Endothelial cell of umbilical vein (primary cell): ENCODE results near the gene NCBP1. TPM values are rescaled to one million over a fixed set of nuclear protein-coding genes. Genes with fewer than 3 reads are reported as not detected.
A peak's percentile ranks its signal among the peaks of the same experiment; 100 is the strongest.

Experiments
- BruUV-seq: library from RNA; stranded (reverse); fragments of 400-500 nt; replicated peaks from 2 replicates; lab custom pipeline; 2021; lab: Mats Ljungman, UMichigan
- CTCF ChIA-PET: fragments of 300-600, 350-600 bp; sonication (Branson Sonifier 250); formaldehyde crosslinking; loops from one replicate; lab custom pipeline; 2021; ENCODE audit warnings: antibody characterized with exemption, inconsistent platforms; lab: Charles Lee
- POLR2A ChIA-PET: fragments of 300-600, 350-600 bp; sonication (Branson Sonifier 250); formaldehyde crosslinking; loops from one replicate; lab custom pipeline; 2021; ENCODE audit warnings: antibody characterized with exemption, inconsistent platforms; lab: Charles Lee
- DNase-seq: peaks from one replicate; pipeline ENCODE4 v3.0.0-alpha.2; 2011; ENCODE audit warnings: low read depth, low spot score
- FAIRE-seq: peaks from 2 replicates; lab custom pipeline; 2011; peaks lifted over from hg19 to GRCh38; lab: Jason Lieb, UNC
- H2AFZ ChIP-seq: 2 replicates; pipeline ENCODE4 v1.6.0; 2012; ENCODE audit warnings: low read depth, low read length, control low read depth, inconsistent platforms
- H3K27ac ChIP-seq: 2 replicates; pipeline ENCODE4 v1.5.1; 2011; ENCODE audit warnings: low read depth, mild to moderate bottlenecking, control low read depth, low read length, moderate library complexity; ENCODE audit not compliant: insufficient read depth
- H3K27me3 ChIP-seq, 2 experiments: 2 replicates each; pipeline versions ENCODE4 v1.6.0 to v1.6.1; 2011; ENCODE audit warnings: low read length in 2 of 2, mixed read lengths in 1 of 2; ENCODE audit not compliant: control insufficient read depth in 2 of 2, insufficient read depth in 2 of 2
- H3K36me3 ChIP-seq, 2 experiments: 2 replicates in 1 of 2; 3 replicates in 1 of 2; pipeline ENCODE4 v1.5.1; 2011; ENCODE audit warnings: low read length in 2 of 2, mild to moderate bottlenecking in 1 of 2, moderate library complexity in 1 of 2; ENCODE audit not compliant: control insufficient read depth in 2 of 2, insufficient read depth in 2 of 2; ENCODE audit errors: extremely low read depth in 1 of 2
- H3K4me1 ChIP-seq: 3 replicates; pipeline ENCODE4 v1.5.1; 2011; ENCODE audit warnings: mild to moderate bottlenecking, low read length; ENCODE audit not compliant: control insufficient read depth, insufficient read depth; ENCODE audit errors: extremely low read depth
- H3K4me2 ChIP-seq: 2 replicates; pipeline ENCODE4 v1.6.1; 2011; ENCODE audit warnings: low read length, control low read depth, mixed read lengths; ENCODE audit not compliant: insufficient read depth
- H3K4me3 ChIP-seq, 3 experiments: fragments of 200-600 bp in 1 of 3; sonication (generic), shearing (Covaris generic) in 1 of 3; replicated peaks in 1 of 3; 2 replicates each; pipeline ENCODE4 v1.5.1; 2011 to 2016; ENCODE audit warnings: control low read depth in 3 of 3, low read length in 3 of 3, mild to moderate bottlenecking in 2 of 3, inconsistent platforms in 1 of 3, low read depth in 1 of 3, moderate library complexity in 1 of 3; ENCODE audit not compliant: insufficient read depth in 1 of 3
- H3K79me2 ChIP-seq: 2 replicates; pipeline ENCODE4 v1.6.0; 2012; ENCODE audit warnings: low read length, inconsistent platforms; ENCODE audit not compliant: control insufficient read depth, insufficient read depth
- H3K9ac ChIP-seq: replicated peaks from 2 replicates; pipeline ENCODE3; 2011; ENCODE audit warnings: low read length, control low read depth; ENCODE audit not compliant: insufficient read depth; ENCODE audit errors: extremely low read depth
- H3K9me1 ChIP-seq: replicated peaks from 3 replicates; pipeline ENCODE4 v1.6.0; 2011; ENCODE audit warnings: mild to moderate bottlenecking, low read length; ENCODE audit not compliant: control insufficient read depth, insufficient read depth; ENCODE audit errors: extremely low read depth
- H3K9me3 ChIP-seq: replicated peaks from 2 replicates; pipeline ENCODE4 v1.5.1; 2012; ENCODE audit warnings: low read length, inconsistent platforms; ENCODE audit not compliant: control insufficient read depth, insufficient read depth
- H4K20me1 ChIP-seq: replicated peaks from 2 replicates; pipeline ENCODE3; 2011; ENCODE audit warnings: mild to moderate bottlenecking, low read length; ENCODE audit not compliant: control insufficient read depth, insufficient read depth; ENCODE audit errors: extremely low read depth
- CTCF ChIP-seq, 2 donors: IDR thresholded peaks; 1 replicate in 1 of 2; 2 replicates in 1 of 2; pipeline ENCODE4 v1.5.1; 2011; ENCODE audit warnings: low read length in 2 of 2, mild to moderate bottlenecking in 2 of 2, moderate library complexity in 2 of 2, control low read depth in 1 of 2, inconsistent platforms in 1 of 2, low read depth in 1 of 2; ENCODE audit not compliant: insufficient read depth in 1 of 2; ENCODE audit errors: extremely low read depth in 1 of 2
- FOS ChIP-seq: IDR thresholded peaks from 2 replicates; pipeline ENCODE4 v1.6.1; 2011; ENCODE audit warnings: mild to moderate bottlenecking, low read length, moderate library complexity, borderline replicate concordance; ENCODE audit not compliant: insufficient read depth
- JUN ChIP-seq: IDR thresholded peaks from 2 replicates; pipeline ENCODE4 v1.6.1; 2011; ENCODE audit warnings: borderline replicate concordance, low read depth; ENCODE audit not compliant: insufficient read length, insufficient read depth
- dilution Hi-C: fragments of 300-500 bp; cut with MboI; formaldehyde crosslinking; loops from one replicate; pipeline ENCODE4 v1.15.0; 2019; ENCODE audit warnings: low sequenced_read_pairs; ENCODE audit not compliant: extremely low pct_ligation_motif_present
- intact Hi-C: fragments of 100-400 bp; cut with micrococcal nuclease; formaldehyde crosslinking; loops from one replicate; pipeline ENCODE4 v1.10.0; 2022
- polyA plus RNA-seq, 4 experiments: library from polyadenylated mRNA; depleted of rRNA in 3 of 4; stranded (reverse) in 3 of 4; unstranded in 1 of 4; fragments of >200 nt; gene quantifications; 2 replicates each; pipeline versions ENCODE4 v1.2.1 to v1.2.3, GENCODE V29; 2011 to 2012; ENCODE audit warnings: missing spikeins in 1 of 4
- total RNA-seq: library from RNA; stranded (reverse); gene quantifications from 2 replicates; pipeline ENCODE4 v1.2.3, GENCODE V29; 2021

Gene NCBP1
- total and polyA plus RNA-seq, 2 donors (not counting 3 experiments of a cell fraction or from before 2014, with no cell fraction given), result 10.9 to 45.3 TPM

- Histone ChIP-seq H2AFZ (no peak overlapping the region), H3K36me3 (peaks cover 3 to 11% of the 10 kb centered on the region in 2 experiments), H3K27me3 (no peaks in the 10 kb centered on the region), H3K9me3 (no peaks in the 10 kb centered on the region), H3K79me2 (peaks cover 37% of the 10 kb centered on the region), H3K4me3 (peak overlapping the region in 2 of 3 experiments; percentile 53 to 91), H3K4me2 (peak overlapping the region; percentile 99), H3K9ac (peak overlapping the region; percentile 76), H3K4me1 (peaks cover 37% of the 10 kb centered on the region), H3K27ac (no peak overlapping the region), H3K9me1 (no peaks in the 10 kb centered on the region), H4K20me1 (no peaks in the 10 kb centered on the region)
- peak; percentile 20 for DNase-seq
- ChIA-PET POLR2A (no interaction called here), CTCF (interaction anchor here (1.1 kb wide), 1 partner anchor 49 kb away, joined by 3 read pairs; no protein-coding TSS in a partner anchor)
- dilution Hi-C loops, result no loop called here
- no peak for FAIRE-seq
- no TSS peak for BruUV-seq
- intact Hi-C loops, result no loop called here
- TF ChIP-seq FOS (no peak), CTCF (IDR thresholded peaks at IDR 0.05; ENCODE audit: extremely low read depth in 1 of 2, insufficient read depth in 1 of 2, low read depth in 1 of 2, low read length in 2 of 2) (no peak), JUN (no peak)
Measured at GRCh38 chr9:97695390-97695789, 61.8 kb downstream of the NCBP1 start.
